GM21526 (cell line): ENCODE measurements around the gene SERP2.

Experiments
- ATAC-seq: cut with Tn5 transposase; IDR thresholded peaks from one replicate; pipeline ENCODE4 v1.9.1; 2021; ENCODE audit warnings: moderate library complexity; ENCODE audit not compliant: unreplicated experiment, low FRiP score

The SERP2 gene

DNA sequence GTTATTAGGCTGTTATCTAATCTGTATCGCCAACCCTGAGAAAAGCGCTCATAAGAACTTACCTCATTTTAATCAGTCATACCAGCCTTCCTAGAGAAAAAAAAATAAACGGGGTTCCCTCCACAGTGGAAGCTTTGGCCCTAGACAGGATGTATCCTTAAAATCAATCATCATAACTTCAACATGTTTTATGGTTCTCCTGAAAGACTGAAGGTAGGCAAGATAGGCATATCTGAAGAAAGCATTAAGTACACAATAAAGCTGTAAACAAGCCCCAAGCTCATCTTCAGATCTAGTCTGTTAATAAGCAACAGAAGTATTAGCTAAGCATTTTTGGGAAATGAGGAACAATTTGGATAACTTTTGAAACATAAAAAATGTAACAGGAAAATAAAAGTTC is 18.7 kb upstream of the SERP2 start:
- ATAC-seq, result no peak

DNA sequence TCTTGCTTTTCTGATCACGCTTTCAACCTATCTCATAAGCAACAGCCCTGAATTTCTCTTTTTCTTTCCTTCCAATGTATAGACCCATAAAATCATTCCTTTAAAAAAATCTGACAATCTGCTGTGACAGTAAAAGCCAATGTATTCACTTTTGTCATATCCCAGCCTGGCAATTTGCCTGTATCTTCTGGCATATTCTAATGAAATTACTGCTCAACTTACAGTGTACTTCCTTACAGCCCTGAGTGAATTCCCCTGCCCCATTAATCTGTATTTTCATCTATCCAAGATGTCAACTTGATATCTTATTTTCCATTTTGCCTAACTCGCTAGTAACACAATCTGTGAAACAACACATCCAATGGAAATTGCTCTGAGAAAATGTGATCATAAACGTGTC is 18.0 kb upstream of the SERP2 start:
- no peak for ATAC-seq

- ATAC-seq, result no peak
Measured at GRCh38 chr13:44359983-44360375, 13.6 kb upstream of the SERP2 start.

- ATAC-seq, result no peak
Measured at GRCh38 chr13:44362394-44363040, 11.1 kb upstream of the SERP2 start.

GRCh38 chr13:44363631-44364344 is 9.8 kb upstream of the SERP2 start:
- ATAC-seq, result no peak

DNA sequence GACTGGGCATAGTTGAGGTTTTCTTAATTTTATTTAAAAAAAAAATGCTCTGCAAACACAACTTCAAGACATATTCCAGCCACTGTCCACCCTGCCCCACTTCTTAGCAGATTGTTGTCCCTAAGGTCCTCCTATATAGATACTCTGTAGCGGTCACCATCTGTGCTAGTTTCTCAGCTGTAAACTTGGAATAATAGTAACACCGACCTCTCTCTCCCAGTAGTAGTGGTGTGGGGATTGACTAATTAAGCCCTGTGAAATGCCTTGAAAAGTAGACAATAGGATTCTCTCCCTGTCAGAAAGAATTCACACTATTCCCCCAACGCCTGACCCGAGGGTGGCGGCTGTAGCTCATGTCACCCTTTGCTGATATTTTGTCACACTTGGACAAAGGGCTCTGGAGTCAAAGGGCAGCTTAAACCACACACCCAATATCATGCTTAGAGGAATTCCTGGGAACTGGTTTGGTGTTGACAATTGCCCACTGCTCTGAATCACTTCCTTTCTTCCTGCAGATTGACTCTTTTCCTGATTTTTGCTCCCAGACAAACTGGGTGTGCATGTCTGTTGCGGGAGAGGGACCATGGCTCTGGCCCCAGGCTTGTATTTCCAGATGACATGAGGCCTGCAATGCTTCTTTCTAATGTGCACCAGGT is 9.2 kb upstream of the SERP2 start:
- no peak for ATAC-seq

- ATAC-seq, result no peak
Measured at GRCh38 chr13:44365008-44365407, 8.6 kb upstream of the SERP2 start.

- no peak for ATAC-seq
Measured at GRCh38 chr13:44365899-44366298, 7.7 kb upstream of the SERP2 start.

DNA sequence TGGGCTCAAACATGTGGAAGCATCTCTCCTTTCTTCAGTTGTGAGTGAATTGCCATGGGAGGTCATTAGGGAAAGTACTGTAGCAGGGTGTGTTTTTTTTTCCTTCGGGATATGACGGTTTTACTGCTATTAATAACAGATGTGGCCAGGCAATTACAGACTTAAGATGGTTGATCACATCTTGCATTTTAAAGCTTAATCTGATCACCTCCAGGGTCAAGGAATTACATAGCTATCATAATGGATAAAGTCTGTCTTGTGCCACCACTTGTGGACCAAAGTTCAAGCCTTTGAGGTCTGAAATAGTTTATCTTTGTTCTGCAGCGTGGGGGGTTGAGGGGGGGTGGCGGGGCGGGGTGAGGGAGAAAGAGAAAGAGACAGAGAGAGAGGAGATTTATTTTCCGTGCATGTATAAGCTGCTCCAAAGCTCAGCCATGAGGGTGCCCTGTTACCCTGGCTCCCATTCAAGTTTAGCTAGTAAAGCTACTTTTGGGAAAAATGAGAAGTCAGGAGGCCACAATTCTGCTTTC is 5.5 kb upstream of the SERP2 start:
- ATAC-seq, result no peak

DNA sequence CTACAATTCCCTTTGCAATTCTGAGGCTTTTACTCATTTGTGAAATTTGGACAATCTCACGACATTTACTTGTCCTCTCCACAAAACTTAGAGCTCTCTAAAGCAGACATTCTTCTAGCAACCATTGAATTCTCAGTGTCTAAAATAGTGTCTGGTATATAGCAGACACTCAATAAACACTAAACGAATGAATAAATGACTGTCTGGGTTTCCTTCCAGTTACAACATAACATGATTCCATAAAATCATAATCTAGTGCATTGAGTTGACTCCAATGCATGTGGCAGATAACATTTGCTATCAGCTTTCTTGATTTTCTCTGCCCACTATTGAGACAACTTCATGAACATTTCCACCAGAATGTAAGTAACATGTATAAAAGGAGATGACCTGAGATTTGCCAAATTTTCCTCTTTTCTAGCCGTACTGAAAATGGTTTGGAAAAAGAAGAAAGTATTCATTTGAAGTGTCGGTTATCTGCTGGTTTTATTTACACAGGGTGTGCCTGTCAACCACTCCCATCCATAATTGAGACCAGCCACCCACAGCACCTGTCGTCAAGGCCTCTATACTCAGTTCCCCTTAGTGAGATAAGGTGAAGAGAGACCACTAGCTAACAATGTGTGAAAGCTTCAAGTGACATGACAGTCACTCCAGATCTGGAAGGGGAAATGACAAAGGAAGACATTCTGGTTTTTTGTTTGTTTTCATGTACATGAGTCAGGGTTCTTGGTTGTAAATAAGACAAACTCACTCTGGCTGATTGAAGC is 4.8 kb upstream of the SERP2 start:
- ATAC-seq, result no peak

GRCh38 chr13:44371421-44371820 is 2.2 kb upstream of the SERP2 start:
- no peak for ATAC-seq

DNA sequence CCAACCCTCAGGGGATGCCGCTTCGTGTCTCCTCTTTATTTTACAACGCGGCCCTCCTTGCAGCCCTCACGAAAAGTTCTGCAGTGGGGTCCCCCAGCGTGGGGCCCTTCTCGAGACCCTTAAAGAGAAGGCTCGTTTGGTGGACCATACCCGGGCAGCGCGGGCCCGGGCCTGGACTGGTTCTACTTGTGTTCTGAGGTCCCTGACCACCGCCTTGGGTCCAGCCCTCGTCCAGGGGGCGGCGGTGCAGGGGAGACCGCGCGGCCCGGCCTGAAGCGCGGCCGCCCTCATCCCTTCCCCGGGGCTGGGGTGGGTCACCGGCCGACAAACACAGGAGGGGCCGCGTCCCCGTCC is 400 bp upstream of the SERP2 start:
- ATAC-seq, result no peak

DNA sequence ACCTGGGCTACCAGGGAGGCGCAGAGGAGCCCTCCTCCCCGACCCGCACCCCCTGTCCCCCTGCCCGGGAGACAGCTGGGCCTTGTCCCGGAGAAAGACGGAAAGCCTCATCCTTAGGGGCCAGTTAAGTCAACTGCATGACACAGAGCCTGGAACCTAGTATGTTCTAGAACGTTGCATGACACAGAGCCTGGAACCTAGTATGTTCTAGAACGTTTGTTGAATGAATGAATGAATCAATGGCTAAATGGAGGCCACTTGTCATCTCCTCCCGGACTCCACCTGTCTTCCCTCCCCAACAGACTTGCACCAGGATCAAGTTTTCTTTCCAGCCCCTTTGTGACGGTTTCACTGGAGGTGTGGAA is 706 bp downstream of the SERP2 start:
- no peak for ATAC-seq

DNA sequence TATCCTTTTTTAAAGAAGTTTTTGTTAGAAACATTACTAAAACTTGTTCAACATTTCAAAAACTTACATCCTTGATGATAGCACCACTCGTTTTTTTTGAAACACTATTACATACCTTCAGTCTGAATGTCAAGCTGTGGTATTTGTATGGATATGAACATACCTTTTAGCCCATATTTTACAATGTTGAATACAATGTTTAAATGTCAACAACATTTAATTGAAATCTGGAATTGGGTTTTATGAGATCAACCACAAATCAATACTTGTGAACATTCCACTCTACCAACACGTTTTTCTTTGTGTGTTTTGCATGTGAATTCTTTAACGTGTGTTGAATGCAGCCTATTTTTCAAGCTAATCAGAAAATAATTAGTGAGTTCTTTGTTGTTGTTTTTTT is 4.7 kb downstream of the SERP2 start:
- no peak for ATAC-seq

DNA sequence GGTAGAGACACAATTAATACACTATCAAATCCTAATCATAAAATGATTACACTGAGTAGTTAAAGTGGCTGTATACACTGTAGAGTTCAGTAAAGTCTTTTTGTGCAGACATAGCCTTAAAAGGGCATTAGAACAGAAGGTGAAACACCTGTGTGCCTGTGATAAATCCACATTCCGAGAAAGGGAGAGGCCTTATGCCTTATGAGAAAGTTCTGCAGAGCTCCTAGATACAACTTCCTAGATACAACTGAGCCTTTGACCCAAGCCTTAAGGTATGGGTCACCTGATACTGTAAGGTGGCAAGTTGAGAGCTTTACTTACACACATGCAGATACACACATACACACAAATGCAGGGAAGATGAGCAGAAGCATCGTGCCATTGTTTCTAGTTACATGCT is 6.3 kb downstream of the SERP2 start:
- no peak for ATAC-seq

DNA sequence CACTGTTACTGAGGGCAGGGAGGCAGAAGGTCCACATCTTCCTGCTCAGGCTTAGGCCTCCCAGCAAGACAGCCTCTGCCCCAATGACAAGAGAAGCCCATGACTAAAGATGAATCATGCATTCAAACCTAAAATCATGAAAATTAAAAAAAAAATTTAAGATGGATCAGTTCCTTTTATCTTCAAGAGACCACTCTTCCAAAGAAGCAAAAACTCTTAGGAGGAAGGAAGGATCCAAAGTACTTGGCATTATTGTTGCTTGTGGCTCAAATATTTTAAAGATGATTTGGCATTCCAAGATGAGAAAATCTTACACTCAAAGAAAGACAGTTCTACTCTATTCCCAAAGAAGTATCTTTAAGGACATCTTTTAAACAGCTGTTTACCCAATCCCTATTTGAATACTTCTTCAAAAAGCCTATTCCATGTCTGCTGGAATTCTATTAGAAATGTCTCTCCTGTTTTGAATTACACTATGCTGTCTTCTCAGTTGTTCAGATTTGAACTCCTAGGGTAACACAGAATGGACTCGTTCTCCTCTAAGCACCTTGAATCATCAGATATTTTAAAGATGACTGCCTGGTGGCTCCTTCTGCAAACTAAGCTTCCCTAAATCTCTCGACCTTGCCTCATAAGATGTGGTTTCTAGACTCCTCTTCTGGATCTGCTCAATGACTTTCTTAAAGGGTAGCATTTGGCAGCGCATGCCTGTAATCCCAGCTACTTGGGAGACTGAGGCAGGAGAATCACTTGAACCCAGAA is 7.0 kb downstream of the SERP2 start:
- ATAC-seq, result no peak

GRCh38 chr13:44382635-44383145 is 9.1 kb downstream of the SERP2 start:
- no peak for ATAC-seq

GRCh38 chr13:44383945-44384344 is 10.3 kb downstream of the SERP2 start:
- ATAC-seq, result no peak

GRCh38 chr13:44384778-44385177 is 11.2 kb downstream of the SERP2 start:
- ATAC-seq, result no peak

DNA sequence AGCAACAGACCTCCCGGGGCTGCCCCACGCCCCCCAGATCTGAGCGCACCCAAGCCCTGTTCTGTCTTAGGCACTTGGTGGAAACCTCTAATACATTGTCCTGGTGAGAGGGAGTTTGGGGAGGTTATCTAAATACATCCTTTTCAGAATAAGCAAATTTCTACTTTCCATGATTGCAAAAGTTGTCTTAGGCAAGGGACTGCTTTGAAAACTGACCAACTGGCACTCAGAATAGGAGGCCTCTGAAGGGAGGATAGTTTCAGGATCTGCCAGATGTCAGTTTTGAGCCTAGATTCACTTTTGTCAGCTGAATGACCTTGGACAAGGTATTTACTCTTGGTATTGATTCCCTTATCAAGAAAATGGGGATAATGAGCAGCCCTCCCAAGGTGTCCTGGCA is 11.8 kb downstream of the SERP2 start:
- no peak for ATAC-seq
